NB4 (cell line): ENCODE measurements around the gene FSIP1.

Experiments used
- CTCF ChIP-seq: IDR thresholded peaks from one replicate; pipeline ENCODE4 v1.5.1; 2012; ENCODE audit warnings: low read depth, low read length
- POLR2A ChIP-seq: IDR thresholded peaks from 2 replicates; pipeline ENCODE4 v1.6.1; 2011; ENCODE audit warnings: mild to moderate bottlenecking; ENCODE audit not compliant: insufficient read length; ENCODE audit errors: extremely low read depth

- TF ChIP-seq CTCF (no peak), POLR2A (no peak)
Observed at GRCh38 chr15:39621210-39621609, 161.4 kb downstream of the FSIP1 start.
